H9 (cell line): Measurements from ENCODE around the gene ZNF775. TPM values are rescaled to one million over a fixed set of nuclear protein-coding genes. Genes with fewer than 3 reads are reported as not detected.

ENCODE experiments used
- DNase-seq: peaks from one replicate; pipeline ENCODE4 v3.0.0-alpha.2; 2017
- H2AFZ ChIP-seq: one replicate; pipeline ENCODE4 v1.6.1; 2013; ENCODE audit warnings: mild to moderate bottlenecking, low read length, control low read depth, moderate library complexity
- H2AK5ac ChIP-seq: 2 replicates; pipeline ENCODE4 v1.6.1; 2013; ENCODE audit warnings: low read length, control low read depth, mixed read lengths; ENCODE audit not compliant: insufficient read length
- H2BK120ac ChIP-seq: one replicate; pipeline ENCODE4 v1.6.1; 2013; ENCODE audit warnings: low read depth, mild to moderate bottlenecking, low read length, control low read depth, inconsistent platforms; ENCODE audit not compliant: poor library complexity, severe bottlenecking
- H2BK12ac ChIP-seq: 2 replicates; pipeline ENCODE4 v1.6.1; 2013; ENCODE audit warnings: low read length, control low read depth, mixed read lengths, low read depth; ENCODE audit not compliant: insufficient read length
- H2BK15ac ChIP-seq: 2 replicates; pipeline ENCODE4 v1.6.1; 2013; ENCODE audit warnings: low read depth, low read length, control low read depth
- H2BK20ac ChIP-seq: one replicate; pipeline ENCODE4 v1.6.1; 2013; ENCODE audit warnings: low read depth, mild to moderate bottlenecking, low read length, control low read depth, inconsistent platforms; ENCODE audit not compliant: poor library complexity, severe bottlenecking
- H2BK5ac ChIP-seq: 2 replicates; pipeline ENCODE4 v1.6.1; 2013; ENCODE audit warnings: low read length, control low read depth, mixed read lengths; ENCODE audit not compliant: insufficient read length
- H3K14ac ChIP-seq: 2 replicates; pipeline ENCODE4 v1.6.1; 2013; ENCODE audit warnings: low read length, control low read depth; ENCODE audit not compliant: insufficient read depth
- H3K18ac ChIP-seq: 2 replicates; pipeline ENCODE4 v1.6.1; 2013; ENCODE audit warnings: low read depth, mild to moderate bottlenecking, mixed read lengths, low read length, control low read depth; ENCODE audit not compliant: insufficient read length
- H3K23ac ChIP-seq: 2 replicates; pipeline ENCODE4 v1.6.1; 2013; ENCODE audit warnings: low read length, control low read depth, mixed read lengths, low read depth; ENCODE audit not compliant: insufficient read length
- H3K23me2 ChIP-seq: 2 replicates; pipeline ENCODE4 v1.6.1; 2013; ENCODE audit warnings: low read depth, mild to moderate bottlenecking, mixed read lengths, low read length, control low read depth; ENCODE audit not compliant: insufficient read length, poor library complexity, severe bottlenecking
- H3K27ac ChIP-seq: 2 replicates; pipeline ENCODE4 v1.5.1; 2013; ENCODE audit warnings: low read length, control low read depth, mixed read lengths, low read depth; ENCODE audit not compliant: insufficient read length
- H3K27me3 ChIP-seq: 2 replicates; pipeline ENCODE4 v1.6.1; 2013; ENCODE audit warnings: low read length, control low read depth, inconsistent platforms; ENCODE audit not compliant: insufficient read depth
- H3K4ac ChIP-seq: 2 replicates; pipeline ENCODE4 v1.6.1; 2013; ENCODE audit warnings: low read depth, mild to moderate bottlenecking, control low read depth, inconsistent platforms, low read length, moderate library complexity
- H3K4me1 ChIP-seq: 2 replicates; pipeline ENCODE4 v1.6.1; 2013; ENCODE audit warnings: low read length, control low read depth, inconsistent platforms; ENCODE audit not compliant: insufficient read depth
- H3K4me2 ChIP-seq: 2 replicates; pipeline ENCODE4 v1.6.1; 2013; ENCODE audit warnings: low read length, control low read depth, mixed read lengths; ENCODE audit not compliant: insufficient read length, insufficient read depth
- H3K56ac ChIP-seq: 2 replicates; pipeline ENCODE4 v1.6.1; 2013; ENCODE audit warnings: low read depth, mild to moderate bottlenecking, mixed read lengths, low read length, control low read depth; ENCODE audit not compliant: insufficient read length
- H3K79me1 ChIP-seq: 2 replicates; pipeline ENCODE4 v1.6.1; 2013; ENCODE audit warnings: low read depth, mild to moderate bottlenecking, moderate library complexity, low read length, control low read depth, inconsistent platforms; ENCODE audit not compliant: insufficient read depth, poor library complexity, severe bottlenecking
- H3K79me2 ChIP-seq: 2 replicates; pipeline ENCODE4 v1.6.1; 2013; ENCODE audit warnings: low read length, control low read depth, inconsistent platforms; ENCODE audit not compliant: insufficient read depth
- H3K9ac ChIP-seq: 2 replicates; pipeline ENCODE4 v1.6.1; 2013; ENCODE audit warnings: low read length, control low read depth, mixed read lengths; ENCODE audit not compliant: insufficient read length; ENCODE audit errors: extremely low read depth
- H3K9me3 ChIP-seq: one replicate; pipeline ENCODE4 v1.6.1; 2013; ENCODE audit warnings: low read depth, low read length, inconsistent platforms; ENCODE audit not compliant: control insufficient read depth
- H3T11ph ChIP-seq: one replicate; pipeline ENCODE4 v1.6.1; 2013; ENCODE audit warnings: mild to moderate bottlenecking, low read length, control low read depth, inconsistent platforms
- H4K20me1 ChIP-seq: one replicate; pipeline ENCODE4 v1.6.1; 2013; ENCODE audit not compliant: control insufficient read depth, insufficient read length, insufficient read depth
- H4K5ac ChIP-seq: 2 replicates; pipeline ENCODE4 v1.6.1; 2013; ENCODE audit warnings: low read depth, mild to moderate bottlenecking, mixed read lengths, low read length, control low read depth; ENCODE audit not compliant: insufficient read length
- H4K8ac ChIP-seq: replicated peaks from 2 replicates; pipeline ENCODE4 v1.6.1; 2013; ENCODE audit warnings: low read length, control low read depth, mixed read lengths, low read depth; ENCODE audit not compliant: insufficient read length
- H4K91ac ChIP-seq: 2 replicates; pipeline ENCODE4 v1.6.1; 2013; ENCODE audit warnings: low read depth, mild to moderate bottlenecking, moderate library complexity, mixed read lengths, low read length, control low read depth; ENCODE audit not compliant: insufficient read length
- H3K27ac Mint-ChIP-seq, 3 experiments: 2 replicates in 2 of 3; 3 replicates in 1 of 3; pipeline ENCODE4 v1.8.0; 2020 to 2021; ENCODE audit warnings: mixed read lengths in 3 of 3, mild to moderate bottlenecking in 1 of 3, moderate library complexity in 1 of 3
- H3K27me3 Mint-ChIP-seq: 2 replicates; pipeline ENCODE4 v1.8.0; 2021; ENCODE audit warnings: low read depth, mild to moderate bottlenecking, moderate library complexity, mixed read lengths
- H3K36me3 Mint-ChIP-seq, 3 experiments: 2 replicates in 2 of 3; 3 replicates in 1 of 3; pipeline ENCODE4 v1.8.0; 2020 to 2021; ENCODE audit warnings: low read depth in 3 of 3, mixed read lengths in 3 of 3; ENCODE audit not compliant: insufficient read depth in 1 of 3
- H3K4me1 Mint-ChIP-seq, 2 experiments: 2 replicates each; pipeline ENCODE4 v1.8.0; 2020; ENCODE audit warnings: mixed read lengths in 2 of 2
- H3K4me3 Mint-ChIP-seq, 2 experiments: 2 replicates in 1 of 2; 3 replicates in 1 of 2; pipeline ENCODE4 v1.8.0; 2020 to 2021; ENCODE audit warnings: mild to moderate bottlenecking in 2 of 2, mixed read lengths in 2 of 2, moderate library complexity in 1 of 2
- H3K9me3 Mint-ChIP-seq, 2 experiments: 2 replicates in 1 of 2; 3 replicates in 1 of 2; pipeline ENCODE4 v1.8.0; 2020; ENCODE audit warnings: mild to moderate bottlenecking in 2 of 2, mixed read lengths in 2 of 2, moderate library complexity in 1 of 2
- CTCF ChIP-seq: fragments of 200-600 bp; sonication (generic); conservative IDR thresholded peaks from 3 replicates; pipeline ENCODE4 v1.8.0; 2021; ENCODE audit warnings: antibody characterized with exemption, mild to moderate bottlenecking
- WGBS: extraction: QIAGEN DNeasy Blood & Tissue Kit; methylation state at CpG from one replicate; pipeline ENCODE4 v1.1.7; 2013; ENCODE audit warnings: missing lambda C conversion rate, low lambda C conversion rate, mixed read lengths; ENCODE audit not compliant: insufficient read length; ENCODE audit errors: extremely low coverage; 5-methylcytosine and 5-hydroxymethylcytosine counted together
- total RNA-seq: library from RNA; stranded (reverse); gene quantifications from 2 replicates; pipeline ENCODE4 v1.2.1, GENCODE V29; 2021

Gene ZNF775
- total RNA-seq, 1 experiment from 2014 or later = 10.5 TPM

- Histone ChIP-seq H3K9me3 (peaks cover 7% of the 10 kb centered on the region), H3K23me2 (peaks cover 14% of the 10 kb centered on the region), H3K23ac (no peak overlapping the region), H3K18ac (no peak overlapping the region), H3K14ac (no peak overlapping the region), H2AK5ac (no peak overlapping the region), H3K4me2 (no peak overlapping the region), H2BK20ac (no peak overlapping the region), H2BK12ac (no peak overlapping the region), H3K4me1 (no peaks in the 10 kb centered on the region), H3K9ac (no peak overlapping the region), H2BK120ac (no peak overlapping the region), H3K79me2 (no peaks in the 10 kb centered on the region), H3K56ac (no peak overlapping the region), H3K4ac (no peak overlapping the region), H4K20me1 (no peaks in the 10 kb centered on the region), H3K79me1 (no peaks in the 10 kb centered on the region), H2AFZ (no peak overlapping the region), H3T11ph (no peak overlapping the region), H4K5ac (no peak overlapping the region), H3K27ac (no peak overlapping the region), H3K27me3 (peaks cover 16% of the 10 kb centered on the region), H4K8ac (no peak overlapping the region), H2BK15ac (no peak overlapping the region), H4K91ac (no peak overlapping the region), H2BK5ac (no peak overlapping the region)
- no CpG with 5 or more reads among the region's 1 CpG for WGBS
- no peak for DNase-seq
- H3K4me3 Mint-ChIP-seq = no peak overlapping the region
- H3K27me3 Mint-ChIP-seq = peaks cover 57% of the 10 kb centered on the region
- peaks cover 15 to 23% of the 10 kb centered on the region in 2 experiments for H3K9me3 Mint-ChIP-seq
- no peak overlapping the region for H3K27ac Mint-ChIP-seq
- H3K4me1 Mint-ChIP-seq = peaks cover 21 to 24% of the 10 kb centered on the region in 2 experiments
- H3K36me3 Mint-ChIP-seq = peaks cover 3 to 18% (median 12%) of the 10 kb centered on the region in 3 experiments
- TF ChIP-seq CTCF = no peak
These were observed 34.1 kb upstream of the ZNF775 start for GRCh38 chr7:150345012-150345411.
